ENCODE measurements around the gene HYAL3. TPM values are rescaled to one million over a fixed set of nuclear protein-coding genes. Genes with fewer than 3 reads are reported as not detected.
A peak's percentile ranks its signal among the peaks of the same experiment; 100 is the strongest.

HYAL3 gene
- polyA plus RNA-seq, 1 experiment = 8.5 TPM

DNA sequence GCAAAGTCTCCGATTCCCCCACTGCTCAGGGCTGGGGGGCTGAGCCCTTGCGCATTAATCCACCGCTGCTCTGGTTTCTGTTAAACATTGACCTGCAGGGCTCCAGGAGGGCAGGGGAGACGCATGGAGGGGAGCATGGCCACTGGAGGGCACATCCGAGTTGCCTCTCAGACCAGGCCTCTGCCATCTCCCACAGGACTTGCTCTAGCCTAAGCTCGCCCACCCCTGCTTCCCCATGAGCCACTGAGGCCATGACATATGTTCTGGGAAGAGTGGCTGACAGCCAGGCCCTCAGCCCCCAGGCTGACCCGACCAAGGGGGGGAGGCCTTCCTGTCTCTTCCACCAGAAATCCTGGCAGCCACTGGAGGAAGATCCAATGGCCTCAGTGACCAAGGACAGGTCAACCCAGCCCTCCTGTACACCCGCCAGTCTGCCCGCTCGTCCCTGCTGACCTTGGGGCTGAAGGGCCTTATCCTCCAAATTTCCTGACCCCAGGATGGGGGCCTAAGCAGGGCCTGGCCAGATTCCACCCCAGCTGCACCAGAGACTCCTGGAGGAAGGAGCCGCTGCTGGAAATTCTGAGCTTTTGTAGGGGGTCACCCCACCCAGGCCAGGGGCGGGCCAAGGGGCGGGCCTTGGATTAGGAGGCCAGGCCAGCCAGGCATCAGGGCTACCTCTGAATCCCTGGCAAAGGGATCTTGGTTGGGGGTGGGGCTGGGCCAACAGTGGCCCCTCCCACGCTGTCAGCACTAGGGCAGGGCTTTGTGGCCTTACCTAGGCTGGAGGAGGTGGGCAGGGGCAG lies 4.0 kb upstream of the HYAL3 start, which contains the start of gene HYAL1:
TSS of gene HYAL1 (minus strand) at position 562 of the 803 bp plus-strand sequence. CDS start 618 bp downstream, outside the sequence.
- H3K27me3 ChIP-seq (ENCODE audit: control insufficient read depth, insufficient read depth, low read length) = no peaks in the 10 kb centered on the region
- ChIA-PET CTCF (no interaction called here), POLR2A (no interaction called here)
- DNase-seq (ENCODE audit: low read depth) = no peak
- no peaks in the 10 kb centered on the region for H3K36me3 ChIP-seq (ENCODE audit: control insufficient read depth, insufficient read depth, low read length)
- no peak within 1 kb of the TSS for H3K4me3 ChIP-seq (ENCODE audit: low read depth, low read length)
- TF ChIP-seq, protein P1, sequence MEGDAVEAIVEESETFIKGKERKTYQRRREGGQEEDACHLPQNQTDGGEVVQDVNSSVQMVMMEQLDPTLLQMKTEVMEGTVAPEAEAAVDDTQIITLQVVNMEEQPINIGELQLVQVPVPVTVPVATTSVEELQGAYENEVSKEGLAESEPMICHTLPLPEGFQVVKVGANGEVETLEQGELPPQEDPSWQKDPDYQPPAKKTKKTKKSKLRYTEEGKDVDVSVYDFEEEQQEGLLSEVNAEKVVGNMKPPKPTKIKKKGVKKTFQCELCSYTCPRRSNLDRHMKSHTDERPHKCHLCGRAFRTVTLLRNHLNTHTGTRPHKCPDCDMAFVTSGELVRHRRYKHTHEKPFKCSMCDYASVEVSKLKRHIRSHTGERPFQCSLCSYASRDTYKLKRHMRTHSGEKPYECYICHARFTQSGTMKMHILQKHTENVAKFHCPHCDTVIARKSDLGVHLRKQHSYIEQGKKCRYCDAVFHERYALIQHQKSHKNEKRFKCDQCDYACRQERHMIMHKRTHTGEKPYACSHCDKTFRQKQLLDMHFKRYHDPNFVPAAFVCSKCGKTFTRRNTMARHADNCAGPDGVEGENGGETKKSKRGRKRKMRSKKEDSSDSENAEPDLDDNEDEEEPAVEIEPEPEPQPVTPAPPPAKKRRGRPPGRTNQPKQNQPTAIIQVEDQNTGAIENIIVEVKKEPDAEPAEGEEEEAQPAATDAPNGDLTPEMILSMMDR (IDR thresholded peaks at IDR 0.05; ENCODE audit: insufficient read depth, low read depth, low read length) = peak; percentile 14; the same call in 1 of the 2 replicates

DNA sequence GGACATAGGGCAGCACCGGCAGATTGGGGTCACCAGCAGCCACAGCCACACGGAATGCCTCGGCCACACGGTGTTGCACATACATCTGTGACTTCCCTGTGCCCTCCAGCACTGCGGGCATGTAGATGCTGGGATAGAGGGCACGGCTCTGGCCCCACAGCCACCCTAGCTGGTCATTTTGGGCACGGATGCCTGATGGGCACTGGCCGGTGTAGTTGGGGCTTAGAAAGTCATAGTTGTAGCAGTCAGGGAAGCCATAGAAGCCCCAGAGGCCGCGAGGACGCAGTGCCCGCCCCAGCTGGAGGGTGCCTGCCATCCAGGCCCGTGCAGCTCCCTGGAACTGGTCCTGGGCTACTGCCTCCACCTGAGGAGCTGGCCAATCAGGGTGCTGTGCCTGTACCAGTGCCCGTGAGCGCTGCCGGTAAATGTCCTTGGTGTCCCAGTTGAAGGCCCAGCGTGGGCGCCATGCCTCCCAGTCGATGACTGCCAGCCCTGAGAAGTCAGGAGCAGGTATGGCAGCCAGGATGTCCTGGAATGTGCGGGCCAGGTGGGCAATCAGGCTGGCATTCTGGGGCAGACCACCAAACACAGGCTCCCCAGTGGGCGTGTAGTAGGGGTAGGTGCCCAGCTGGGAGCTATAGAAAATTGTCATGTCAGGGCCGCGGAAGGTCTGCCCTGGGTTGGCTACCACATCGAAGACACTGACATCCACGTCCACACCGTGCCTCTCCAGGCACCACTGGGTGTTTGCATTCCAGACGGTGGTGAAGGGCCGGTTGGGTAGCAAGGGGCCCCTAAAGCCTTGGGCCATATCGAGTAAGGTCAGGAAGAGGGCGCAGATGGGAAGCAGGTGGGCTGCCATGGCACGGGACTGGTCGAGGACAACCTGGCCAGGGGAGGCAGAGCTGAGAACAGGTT lies 3.1 kb upstream of the HYAL3 start:
- ChIA-PET POLR2A (no interaction called here), CTCF (interaction anchor here (0.9 kb wide), 1 partner anchor 45 kb away, joined by 3 read pairs; no protein-coding TSS in a partner anchor)
- TF ChIP-seq, protein P1 (IDR thresholded peaks at IDR 0.05; ENCODE audit: insufficient read depth, low read depth, low read length) = no peak
- no peak for DNase-seq (ENCODE audit: low read depth)
- Histone ChIP-seq H3K36me3 (ENCODE audit: control insufficient read depth, insufficient read depth, low read length) (no peaks in the 10 kb centered on the region), H3K27me3 (ENCODE audit: control insufficient read depth, insufficient read depth, low read length) (no peaks in the 10 kb centered on the region), H3K4me3 (ENCODE audit: low read depth, low read length) (no peak overlapping the region)

DNA sequence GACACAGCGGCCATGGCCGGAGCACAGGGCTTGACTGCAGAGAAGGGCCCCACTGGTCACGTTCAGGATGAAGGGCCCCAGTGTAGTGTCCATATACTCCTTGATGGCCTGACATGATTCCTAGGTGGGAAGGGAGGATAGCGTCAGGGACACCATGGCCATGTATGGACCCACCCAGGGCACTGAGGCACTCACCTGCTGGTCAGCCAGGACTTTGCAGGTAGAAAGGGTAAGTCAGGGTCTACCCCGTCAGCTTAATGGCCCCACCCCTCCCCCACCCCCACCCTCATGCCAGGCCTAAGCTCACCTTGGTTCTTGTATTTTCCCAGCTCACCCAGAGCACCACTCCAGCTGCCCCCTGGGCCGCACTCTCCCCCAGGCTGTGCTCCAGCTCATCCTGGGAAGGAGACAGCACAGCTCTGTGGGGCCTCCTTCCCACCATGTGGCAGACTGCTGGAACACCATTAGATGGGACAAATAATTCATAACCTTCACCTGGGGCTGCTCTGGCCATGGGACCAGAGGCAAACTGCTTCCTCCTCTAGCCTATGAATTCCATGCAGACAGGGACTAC lies 1.6 kb upstream of the HYAL3 start:
- ChIA-PET POLR2A (no interaction called here), CTCF (no interaction called here)
- no peak for DNase-seq (ENCODE audit: low read depth)
- TF ChIP-seq, protein P1 (IDR thresholded peaks at IDR 0.05; ENCODE audit: insufficient read depth, low read depth, low read length) = no peak
- Histone ChIP-seq H3K36me3 (ENCODE audit: control insufficient read depth, insufficient read depth, low read length) (no peaks in the 10 kb centered on the region; the same call in 1 of the 2 replicates), H3K4me3 (ENCODE audit: low read depth, low read length) (no peak overlapping the region), H3K27me3 (ENCODE audit: control insufficient read depth, insufficient read depth, low read length) (no peaks in the 10 kb centered on the region)

DNA sequence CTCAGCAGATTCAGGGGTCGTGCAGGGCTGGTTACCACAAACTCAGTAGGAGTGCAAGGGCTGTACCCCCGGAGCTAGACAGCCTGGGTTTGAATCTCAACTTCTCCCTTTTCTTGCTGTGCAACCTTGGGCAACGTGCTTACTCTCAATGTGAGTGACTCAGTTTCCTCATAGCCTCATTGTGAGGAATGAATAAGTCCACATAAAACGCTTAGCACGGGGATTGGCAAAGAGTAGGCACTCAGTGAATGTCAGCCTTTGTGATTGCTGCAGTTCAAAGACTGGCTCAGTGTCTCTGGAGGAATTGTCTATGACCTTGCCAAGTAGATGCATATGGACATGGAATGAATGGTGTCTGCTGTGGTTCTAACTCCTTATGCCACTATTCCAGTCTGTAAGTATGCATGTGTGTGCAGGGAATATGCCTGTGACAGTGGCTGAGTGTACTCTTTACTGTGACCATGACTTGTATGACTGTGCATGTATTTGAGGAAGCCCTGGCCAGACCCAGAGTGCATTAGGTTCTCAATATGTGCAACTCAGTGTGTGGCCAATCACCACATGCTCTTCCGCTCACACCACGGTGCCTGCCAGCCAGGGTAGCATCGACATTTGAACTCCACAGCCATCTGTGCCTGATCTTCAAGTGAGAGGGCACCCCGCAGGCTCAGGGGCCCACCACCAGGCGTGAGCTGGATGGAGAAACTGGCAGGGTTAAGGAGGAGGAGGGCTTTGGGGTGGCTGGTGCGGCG lies 900 bp upstream of the HYAL3 start:
- ChIA-PET POLR2A (interaction anchor here (0.7 to 0.9 kb wide), 2 partner anchors 37 to 47 kb away, joined by 11 to 12 read pairs; no protein-coding TSS in a partner anchor), CTCF (interaction anchor here (1.0 to 2.4 kb wide), 6 partner anchors 15 to 106 kb away, joined by 3 to 20 read pairs (median 5); partner anchors contain the start of genes HYAL2 and SEMA3B)
- H3K36me3 ChIP-seq (ENCODE audit: control insufficient read depth, insufficient read depth, low read length) = no peaks in the 10 kb centered on the region; the same call in 1 of the 2 replicates
- DNase-seq (ENCODE audit: low read depth) = no peak
- TF ChIP-seq, protein P1 (IDR thresholded peaks at IDR 0.05; ENCODE audit: insufficient read depth, low read depth, low read length) = no peak
- H3K4me3 ChIP-seq (ENCODE audit: low read depth, low read length) = peak overlapping the region; percentile 44
- no peaks in the 10 kb centered on the region for H3K27me3 ChIP-seq (ENCODE audit: control insufficient read depth, insufficient read depth, low read length)

All from BJ (cell line).